CD4-positive, alpha-beta memory T cell (primary cell): ENCODE data around the gene DNAH14. TPM values are rescaled to one million over a fixed set of nuclear protein-coding genes. Genes with fewer than 3 reads are reported as not detected.
"Not testable (repeated sequence)": the region's sequence is repeated elsewhere in the genome, so short reads cannot be mapped to it uniquely, and the experiment has no call there.

Source experiments
- CTCF ChIA-PET: fragments of 350-600 bp; sonication (Branson Sonifier 250); formaldehyde crosslinking; loops from one replicate; lab custom pipeline; 2021; ENCODE audit warnings: inconsistent platforms; ENCODE audit not compliant: partially characterized antibody; lab: Charles Lee
- POLR2A ChIA-PET: fragments of 350-600 bp; sonication (Branson Sonifier 250); formaldehyde crosslinking; loops from one replicate; lab custom pipeline; 2021; ENCODE audit not compliant: partially characterized antibody; lab: Charles Lee
- DNase-seq, 5 donors: peaks; one replicate each; pipeline versions ENCODE4 v3.0.0 to v3.0.0-alpha.2; 2020 to 2022; ENCODE audit warnings: mixed read lengths in 1 of 5
- H3K27ac ChIP-seq: one replicate; pipeline ENCODE4 v1.7.0; 2013; ENCODE audit warnings: low read depth, low read length
- H3K27me3 ChIP-seq: 2 replicates; pipeline ENCODE4 v1.7.0; 2013; ENCODE audit warnings: mild to moderate bottlenecking, low read length, moderate library complexity; ENCODE audit not compliant: insufficient read depth
- H3K36me3 ChIP-seq: 2 replicates; pipeline ENCODE4 v1.7.0; 2013; ENCODE audit warnings: mild to moderate bottlenecking, low read length, moderate library complexity; ENCODE audit not compliant: insufficient read depth
- H3K4me1 ChIP-seq: 2 replicates; pipeline ENCODE4 v1.7.0; 2013; ENCODE audit warnings: mild to moderate bottlenecking, low read length, moderate library complexity; ENCODE audit not compliant: insufficient read depth
- H3K4me3 ChIP-seq, 2 donors: one replicate each; pipeline ENCODE4 v1.7.0; 2013; ENCODE audit warnings: low read length in 2 of 2, mild to moderate bottlenecking in 1 of 2
- H3K9me3 ChIP-seq, 2 donors: one replicate each; pipeline ENCODE4 v1.7.0; 2013; ENCODE audit warnings: low read length in 2 of 2, control low read depth in 1 of 2; ENCODE audit not compliant: control insufficient read depth in 1 of 2
- H3K27ac Mint-ChIP-seq, 7 donors: one replicate each; pipeline ENCODE4 v1.8.0; 2020 to 2021; ENCODE audit warnings: mixed read lengths in 7 of 7, mild to moderate bottlenecking in 6 of 7, inconsistent platforms in 3 of 7, moderate library complexity in 3 of 7
- H3K27me3 Mint-ChIP-seq, 2 donors: one replicate each; pipeline ENCODE4 v1.8.0; 2020 to 2021; ENCODE audit warnings: mixed read lengths in 2 of 2
- H3K36me3 Mint-ChIP-seq, 2 donors: one replicate each; pipeline ENCODE4 v1.8.0; 2020 to 2021; ENCODE audit warnings: mixed read lengths in 2 of 2, inconsistent platforms in 1 of 2, mild to moderate bottlenecking in 1 of 2
- H3K4me1 Mint-ChIP-seq, 4 donors: one replicate each; pipeline ENCODE4 v1.8.0; 2020 to 2021; ENCODE audit warnings: mixed read lengths in 4 of 4, mild to moderate bottlenecking in 1 of 4
- H3K4me3 Mint-ChIP-seq, 8 donors: one replicate each; pipeline ENCODE4 v1.8.0; 2020 to 2021; ENCODE audit warnings: mixed read lengths in 8 of 8, mild to moderate bottlenecking in 7 of 8, moderate library complexity in 6 of 8, inconsistent platforms in 3 of 8
- H3K9me3 Mint-ChIP-seq, 8 donors: one replicate each; pipeline ENCODE4 v1.8.0; 2020 to 2021; ENCODE audit warnings: mixed read lengths in 8 of 8, mild to moderate bottlenecking in 5 of 8, inconsistent platforms in 3 of 8, moderate library complexity in 1 of 8
- intact Hi-C: fragments of 100-400 bp; cut with micrococcal nuclease; formaldehyde crosslinking; loops from one replicate; pipeline ENCODE4 v1.15.1; 2023
- polyA plus RNA-seq, 2 donors: library from polyadenylated mRNA; unstranded; fragments of 300-500 nt; fragmentation: Illumina TruSeq; gene quantifications; one replicate each; pipeline ENCODE4 v1.2.3, GENCODE V29; 2021
- total RNA-seq, 2 experiments: library from RNA; stranded (reverse); gene quantifications; one replicate each; pipeline ENCODE4 v1.2.3, GENCODE V29; 2021

Gene DNAH14
- total and polyA plus RNA-seq, 4 experiments from 2014 or later: 0.06 TPM; not detected in 3

GRCh38 chr1:225224287-225224686 lies 294.8 kb downstream of the DNAH14 start:
- no peak for DNase-seq
- POLR2A ChIA-PET: no interaction called here
- Histone ChIP-seq H3K36me3 (no peaks in the 10 kb centered on the region), H3K4me1 (no peaks in the 10 kb centered on the region), H3K4me3 (no peak overlapping the region), H3K27ac (no peak overlapping the region), H3K9me3 (no peaks in the 10 kb centered on the region), H3K27me3 (no peaks in the 10 kb centered on the region)
- CTCF ChIA-PET: no interaction called here
- no peaks in the 10 kb centered on the region for H3K4me1 Mint-ChIP-seq
- H3K4me3 Mint-ChIP-seq: no peak overlapping the region
- H3K9me3 Mint-ChIP-seq: no peaks in the 10 kb centered on the region
- H3K36me3 Mint-ChIP-seq: no peaks in the 10 kb centered on the region
- no peak overlapping the region for H3K27ac Mint-ChIP-seq
- intact Hi-C loops: no loop called here
- peaks cover 4 to 5% of the 10 kb centered on the region in 2 donors for H3K27me3 Mint-ChIP-seq

- H3K4me1 Mint-ChIP-seq: no peaks in the 10 kb centered on the region
- no peaks in the 10 kb centered on the region for H3K36me3 ChIP-seq
- no peaks in the 10 kb centered on the region for H3K9me3 ChIP-seq
- no peak overlapping the region for H3K27ac ChIP-seq
- DNase-seq: no peak
- H3K36me3 Mint-ChIP-seq: no peaks in the 10 kb centered on the region
- H3K27me3 Mint-ChIP-seq: peaks cover 4% of the 10 kb centered on the region in 2 donors
- H3K4me1 ChIP-seq: no peaks in the 10 kb centered on the region
- H3K27me3 ChIP-seq: no peaks in the 10 kb centered on the region
- intact Hi-C loops: no loop called here
- peaks cover 0 to 2% (median 0%) of the 10 kb centered on the region in 8 donors for H3K9me3 Mint-ChIP-seq
- H3K4me3 ChIP-seq: no peak overlapping the region
- POLR2A ChIA-PET: no interaction called here
- CTCF ChIA-PET: no interaction called here
- no peak overlapping the region for H3K27ac Mint-ChIP-seq
- H3K4me3 Mint-ChIP-seq: no peak overlapping the region
Observed at GRCh38 chr1:225225681-225226080, 296.2 kb downstream of the DNAH14 start.

- POLR2A ChIA-PET: interaction anchor here (0.6 kb wide), 1 partner anchor 1522 kb away, joined by 7 read pairs; no protein-coding TSS in a partner anchor
- peaks cover 1 to 3% of the 10 kb centered on the region in 2 donors for H3K27me3 Mint-ChIP-seq
- no peak overlapping the region for H3K27ac Mint-ChIP-seq
- no peaks in the 10 kb centered on the region for H3K4me1 Mint-ChIP-seq
- no peaks in the 10 kb centered on the region for H3K9me3 ChIP-seq
- no peaks in the 10 kb centered on the region for H3K36me3 ChIP-seq
- H3K27me3 ChIP-seq: no peaks in the 10 kb centered on the region
- H3K4me3 Mint-ChIP-seq: no peak overlapping the region
- no peak overlapping the region for H3K27ac ChIP-seq
- no peak for DNase-seq
- no peaks in the 10 kb centered on the region for H3K36me3 Mint-ChIP-seq
- H3K9me3 Mint-ChIP-seq: peaks cover 0 to 4% (median 0%) of the 10 kb centered on the region in 8 donors
- H3K4me3 ChIP-seq: no peak overlapping the region
- intact Hi-C loops: no loop called here
- no peaks in the 10 kb centered on the region for H3K4me1 ChIP-seq
- CTCF ChIA-PET: no interaction called here
Observed at GRCh38 chr1:225228871-225229303, 299.4 kb downstream of the DNAH14 start.

- H3K36me3 ChIP-seq, H3K27me3 Mint-ChIP-seq, H3K9me3 ChIP-seq, intact Hi-C loops, H3K9me3 Mint-ChIP-seq, H3K4me3 Mint-ChIP-seq, DNase-seq, H3K36me3 Mint-ChIP-seq, H3K4me1 ChIP-seq, H3K27ac ChIP-seq, H3K27me3 ChIP-seq, H3K27ac Mint-ChIP-seq, H3K4me3 ChIP-seq, H3K4me1 Mint-ChIP-seq, CTCF ChIA-PET: not testable (repeated sequence)
- POLR2A ChIA-PET: interaction anchor here (0.6 kb wide), 1 partner anchor 1521 kb away, joined by 7 read pairs; no protein-coding TSS in a partner anchor
Observed at GRCh38 chr1:225229429-225229828, 300.0 kb downstream of the DNAH14 start.

GRCh38 chr1:225230483-225230882 lies 301.0 kb downstream of the DNAH14 start:
- no peaks in the 10 kb centered on the region for H3K36me3 ChIP-seq
- Mint-ChIP-seq H3K27ac (no peak overlapping the region), H3K9me3 (peaks cover 0 to 5% (median 0%) of the 10 kb centered on the region in 8 donors), H3K4me1 (no peaks in the 10 kb centered on the region), H3K27me3 (peaks cover 1 to 6% of the 10 kb centered on the region in 2 donors), H3K36me3 (no peaks in the 10 kb centered on the region), H3K4me3 (no peak overlapping the region)
- no peaks in the 10 kb centered on the region for H3K27me3 ChIP-seq
- intact Hi-C loops: no loop called here
- ChIA-PET CTCF (no interaction called here), POLR2A (no interaction called here)
- no peak for DNase-seq
- no peak overlapping the region for H3K4me3 ChIP-seq
- no peak overlapping the region for H3K27ac ChIP-seq
- no peaks in the 10 kb centered on the region for H3K9me3 ChIP-seq
- H3K4me1 ChIP-seq: no peaks in the 10 kb centered on the region

GRCh38 chr1:225232930-225233329 lies 303.5 kb downstream of the DNAH14 start:
- H3K36me3 Mint-ChIP-seq, H3K4me3 Mint-ChIP-seq, H3K4me3 ChIP-seq, H3K27me3 ChIP-seq, H3K36me3 ChIP-seq, H3K27ac Mint-ChIP-seq, H3K4me1 ChIP-seq, DNase-seq, H3K9me3 ChIP-seq, POLR2A ChIA-PET, H3K27ac ChIP-seq, CTCF ChIA-PET, H3K4me1 Mint-ChIP-seq, intact Hi-C loops: not testable (repeated sequence)
- Mint-ChIP-seq H3K27me3 (peaks cover 8 to 23% of the 10 kb centered on the region in 2 donors), H3K9me3 (peaks cover 5 to 17% (median 7%) of the 10 kb centered on the region in 8 donors)

GRCh38 chr1:225242611-225243010 lies 313.1 kb downstream of the DNAH14 start:
- Histone ChIP-seq H3K36me3 (no peaks in the 10 kb centered on the region), H3K4me3 (no peak overlapping the region), H3K9me3 (no peaks in the 10 kb centered on the region), H3K27ac (no peak overlapping the region), H3K4me1 (no peaks in the 10 kb centered on the region), H3K27me3 (no peaks in the 10 kb centered on the region)
- DNase-seq: no peak
- Mint-ChIP-seq H3K36me3 (peaks cover 0 to 11% of the 10 kb centered on the region in 2 donors), H3K9me3 (peaks cover 3 to 26% (median 13%) of the 10 kb centered on the region in 8 donors), H3K4me3 (no peak overlapping the region), H3K27me3 (peaks cover 25 to 31% of the 10 kb centered on the region in 2 donors), H3K27ac (no peak overlapping the region), H3K4me1 (no peaks in the 10 kb centered on the region)
- intact Hi-C loops: no loop called here
- CTCF ChIA-PET: no interaction called here
- POLR2A ChIA-PET: no interaction called here

GRCh38 chr1:225250432-225250831 lies 321.0 kb downstream of the DNAH14 start:
- H3K27me3 ChIP-seq: no peaks in the 10 kb centered on the region
- intact Hi-C loops: no loop called here
- DNase-seq: no peak
- ChIA-PET POLR2A (no interaction called here), CTCF (no interaction called here)
- Mint-ChIP-seq H3K9me3 (peaks cover 0 to 5% (median under 1%) of the 10 kb centered on the region in 8 donors), H3K36me3 (no peaks in the 10 kb centered on the region), H3K27me3 (peaks cover 25 to 26% of the 10 kb centered on the region in 2 donors), H3K4me1 (no peaks in the 10 kb centered on the region), H3K4me3 (no peak overlapping the region), H3K27ac (no peak overlapping the region)
- no peaks in the 10 kb centered on the region for H3K36me3 ChIP-seq
- no peaks in the 10 kb centered on the region for H3K4me1 ChIP-seq
- no peak overlapping the region for H3K4me3 ChIP-seq
- no peaks in the 10 kb centered on the region for H3K9me3 ChIP-seq
- H3K27ac ChIP-seq: no peak overlapping the region
